Central memory CD8-positive, alpha-beta T cell (primary cell): ENCODE results near the gene GINM1.

ENCODE experiments used
- ATAC-seq: fragments of 150-1000 bp; cut with Tn5 transposase; replicated peaks from 2 replicates; pipeline ENCODE4 v1.10.0; 2022; ENCODE audit warnings: mild to moderate bottlenecking, moderate FRiP score, moderate number of reproducible peaks; ENCODE audit not compliant: poor library complexity, severe bottlenecking; ENCODE audit errors: extremely low read depth
- DNase-seq, 2 donors: peaks; one replicate each; pipeline ENCODE4 v3.0.0; 2021; ENCODE audit warnings: low spot score in 2 of 2
- H3K27ac Mint-ChIP-seq: one replicate; pipeline ENCODE4 v1.8.0; 2022; ENCODE audit warnings: low read depth, mild to moderate bottlenecking, moderate library complexity, mixed read lengths
- H3K27me3 Mint-ChIP-seq: one replicate; pipeline ENCODE4 v1.8.0; 2022; ENCODE audit warnings: mixed read lengths
- H3K36me3 Mint-ChIP-seq: one replicate; pipeline ENCODE4 v1.8.0; 2022; ENCODE audit warnings: mild to moderate bottlenecking, moderate library complexity, mixed read lengths; ENCODE audit not compliant: insufficient read depth
- H3K4me1 Mint-ChIP-seq: one replicate; pipeline ENCODE4 v1.8.0; 2022; ENCODE audit warnings: mixed read lengths
- H3K4me3 Mint-ChIP-seq: one replicate; pipeline ENCODE4 v1.8.0; 2022; ENCODE audit warnings: mild to moderate bottlenecking, moderate library complexity, mixed read lengths
- H3K9me3 Mint-ChIP-seq: one replicate; pipeline ENCODE4 v1.8.0; 2022; ENCODE audit warnings: mixed read lengths

The GINM1 gene

DNA sequence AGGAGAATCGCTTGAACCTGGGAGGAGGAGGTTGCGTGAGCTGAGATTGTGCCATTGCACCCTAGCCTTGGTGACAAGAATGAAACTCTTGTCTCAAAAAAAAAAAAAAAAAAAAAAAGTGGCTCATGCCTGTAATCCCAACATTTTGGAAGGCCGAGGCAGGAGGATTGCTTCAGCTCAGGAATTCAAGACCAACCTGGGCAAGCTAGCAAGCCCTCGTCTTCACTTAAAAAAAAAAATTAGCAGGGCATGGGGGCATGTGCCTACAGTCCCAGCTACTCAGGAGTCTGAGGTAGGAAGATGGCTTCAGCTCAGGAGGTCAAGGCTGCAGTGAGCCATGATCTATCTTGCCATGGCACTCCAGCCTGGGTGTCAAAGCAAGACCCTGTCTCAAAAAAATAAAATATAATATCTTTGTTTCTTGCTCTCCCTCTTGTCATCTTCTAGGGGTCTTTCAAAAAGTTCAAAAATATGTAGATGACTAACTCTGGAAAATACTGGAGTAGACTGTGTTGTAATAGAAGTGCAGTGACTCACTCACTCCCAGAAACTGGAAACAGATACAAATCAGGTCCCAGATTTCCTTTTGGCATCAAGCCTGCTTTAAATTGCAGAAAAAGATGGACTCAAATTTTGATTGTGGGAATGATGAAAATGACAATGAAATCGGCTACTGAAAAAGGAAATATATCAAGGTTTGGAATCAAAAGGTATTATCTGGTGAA lies 2.8 kb upstream of the GINM1 start:
- H3K4me3 Mint-ChIP-seq, result no peak overlapping the region
- peaks cover 9% of the 10 kb centered on the region for H3K4me1 Mint-ChIP-seq
- ATAC-seq, result no peak
- no peak overlapping the region for H3K27ac Mint-ChIP-seq
- no peaks in the 10 kb centered on the region for H3K9me3 Mint-ChIP-seq
- H3K36me3 Mint-ChIP-seq, result peaks cover 11% of the 10 kb centered on the region
- no peak for DNase-seq
- no peaks in the 10 kb centered on the region for H3K27me3 Mint-ChIP-seq

DNA sequence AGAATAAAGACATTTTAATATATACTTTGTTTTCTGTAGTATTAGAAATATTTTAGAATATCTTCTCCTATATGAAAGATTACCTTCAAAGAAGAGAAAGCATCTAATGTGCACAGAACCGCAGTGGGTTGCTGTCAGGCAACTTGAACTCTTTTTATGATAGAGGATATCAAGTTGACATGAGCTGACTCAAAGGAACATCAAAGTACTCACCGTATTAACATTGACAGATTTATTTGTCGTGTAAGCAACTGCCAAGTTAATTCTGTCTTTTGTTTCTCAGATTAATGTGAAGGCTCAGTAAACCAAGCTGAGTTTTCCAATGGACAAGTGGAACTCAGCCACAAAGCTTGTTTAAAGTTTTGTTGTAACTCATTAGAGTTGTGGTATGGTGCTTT lies 2.2 kb upstream of the GINM1 start:
- Mint-ChIP-seq H3K9me3 (no peaks in the 10 kb centered on the region), H3K27ac (no peak overlapping the region), H3K27me3 (no peaks in the 10 kb centered on the region), H3K4me1 (peaks cover 9% of the 10 kb centered on the region), H3K4me3 (no peak overlapping the region), H3K36me3 (peaks cover 11% of the 10 kb centered on the region)
- ATAC-seq (no peak), DNase-seq (no peak)

DNA sequence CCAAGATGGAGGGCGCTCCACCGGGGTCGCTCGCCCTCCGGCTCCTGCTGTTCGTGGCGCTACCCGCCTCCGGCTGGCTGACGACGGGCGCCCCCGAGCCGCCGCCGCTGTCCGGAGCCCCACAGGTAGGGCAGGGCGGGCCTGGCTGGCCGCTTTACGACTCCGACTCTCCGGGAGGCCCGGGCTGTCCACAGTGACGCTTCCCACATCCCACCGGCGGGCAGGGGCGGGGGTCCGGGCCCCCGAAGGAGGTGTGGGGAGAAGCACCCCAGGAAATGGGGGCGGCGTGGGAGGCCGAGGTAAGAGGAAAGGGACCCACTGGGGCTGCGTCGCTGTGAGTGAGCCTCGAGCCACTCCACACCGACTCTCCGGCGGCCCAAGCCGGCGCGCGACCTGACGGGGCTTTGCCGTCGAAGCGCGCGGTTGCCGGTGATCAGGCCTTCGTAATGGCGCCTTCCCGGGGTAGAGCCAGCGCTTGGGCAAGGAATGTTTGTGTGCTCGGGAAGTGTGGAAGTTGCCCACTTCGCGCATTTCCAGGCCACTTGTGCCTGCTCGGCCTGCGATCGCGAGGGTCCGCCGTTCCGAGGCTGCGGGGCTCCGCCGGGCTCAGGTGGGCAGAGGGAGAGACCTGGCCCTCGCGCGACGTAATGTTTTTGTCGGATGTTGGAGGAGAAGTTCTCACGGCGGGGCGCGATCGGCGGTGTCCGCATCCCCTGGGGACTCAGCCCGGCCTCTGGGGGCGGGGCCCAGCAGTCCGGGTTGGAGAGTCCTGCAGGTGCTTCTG lies 427 bp downstream of the GINM1 start:
- Mint-ChIP-seq H3K27me3 (no peaks in the 10 kb centered on the region), H3K4me3 (peak overlapping the region; percentile 94), H3K36me3 (peaks cover 12% of the 10 kb centered on the region), H3K4me1 (peaks cover 9% of the 10 kb centered on the region), H3K27ac (peak overlapping the region; percentile 87), H3K9me3 (no peaks in the 10 kb centered on the region)
- DNase-seq (peak in 1 of 2 donors; percentile 30), ATAC-seq (peak; percentile 8)

DNA sequence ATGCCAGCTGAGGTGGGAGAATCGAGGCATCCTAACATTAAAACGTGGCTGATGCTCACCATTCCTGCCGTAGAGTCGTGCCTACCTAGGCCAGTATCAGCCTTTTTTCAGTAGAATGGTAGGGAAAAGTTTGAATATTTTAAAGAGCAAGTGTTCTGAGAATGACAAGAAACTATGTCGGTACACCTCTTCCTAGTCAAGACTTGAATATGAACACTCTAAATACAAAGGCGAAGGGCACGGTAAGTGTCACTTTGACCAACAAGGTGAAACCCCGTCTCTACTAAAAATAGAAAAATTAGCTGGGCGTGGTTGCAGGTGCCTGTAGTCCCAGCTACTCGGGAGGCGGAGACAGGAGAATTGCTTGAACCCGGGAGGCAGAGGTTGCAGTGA lies 1.0 kb downstream of the GINM1 start:
- Mint-ChIP-seq H3K4me3 (peak overlapping the region; percentile 94), H3K27ac (peak overlapping the region; percentile 87), H3K36me3 (peaks cover 12% of the 10 kb centered on the region), H3K4me1 (peaks cover 11% of the 10 kb centered on the region), H3K27me3 (no peaks in the 10 kb centered on the region), H3K9me3 (no peaks in the 10 kb centered on the region)
- DNase-seq, result no peak
- ATAC-seq, result no peak

DNA sequence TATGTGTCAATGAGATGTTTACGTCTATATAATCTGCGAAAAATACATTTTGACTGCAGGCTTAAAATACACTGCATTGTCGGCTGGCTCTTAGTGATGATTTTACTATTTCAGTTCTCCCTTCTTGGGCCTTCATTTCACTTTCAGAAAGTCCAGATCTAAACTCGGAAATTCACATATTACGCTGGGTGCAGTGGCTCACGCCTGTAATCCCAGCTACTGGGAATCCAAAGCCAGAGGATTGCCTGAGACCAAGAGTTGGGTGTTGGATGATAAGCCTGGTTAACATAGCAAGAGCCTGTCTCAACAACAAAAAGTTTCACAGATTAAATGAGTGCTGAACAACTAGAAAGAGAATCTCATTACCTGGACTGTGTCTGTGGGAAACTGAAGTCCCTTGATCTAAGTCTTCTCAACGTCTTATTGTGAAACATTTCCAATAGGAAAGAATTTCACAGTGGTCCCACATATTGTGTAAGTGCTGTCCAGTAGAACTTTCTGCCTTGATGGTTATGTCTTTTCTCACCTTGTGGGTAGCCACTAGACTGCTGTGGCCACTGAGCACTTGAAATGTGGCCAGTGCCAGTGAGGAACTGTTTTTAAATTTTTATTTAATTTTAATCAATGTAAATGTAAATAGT lies 1.9 kb downstream of the GINM1 start:
- DNase-seq, result no peak
- no peak for ATAC-seq
- Mint-ChIP-seq H3K27me3 (no peaks in the 10 kb centered on the region), H3K9me3 (no peaks in the 10 kb centered on the region), H3K36me3 (peaks cover 16% of the 10 kb centered on the region), H3K27ac (no peak overlapping the region), H3K4me3 (no peak overlapping the region), H3K4me1 (peaks cover 16% of the 10 kb centered on the region)

DNA sequence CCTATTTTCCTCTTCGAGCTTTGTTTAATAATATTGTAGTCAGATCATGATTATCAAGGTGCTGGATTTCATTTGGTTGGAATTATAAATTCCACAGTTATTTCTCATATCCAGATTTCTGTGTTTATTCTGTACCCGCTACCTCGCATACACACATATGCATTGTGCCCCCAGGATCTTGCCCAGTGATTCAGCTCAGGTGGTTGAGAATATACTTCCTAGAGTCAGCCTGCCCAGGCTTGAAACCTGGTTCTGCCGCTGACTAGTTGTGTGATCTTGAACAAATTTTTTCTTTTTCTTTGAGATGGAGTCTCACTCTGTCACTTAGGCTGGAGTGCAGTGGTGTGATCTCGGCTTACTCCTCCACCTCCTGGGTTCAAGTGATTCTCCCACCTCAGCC lies 14.7 kb downstream of the GINM1 start:
- H3K27me3 Mint-ChIP-seq, result no peaks in the 10 kb centered on the region
- H3K9me3 Mint-ChIP-seq, result no peaks in the 10 kb centered on the region
- H3K4me3 Mint-ChIP-seq, result no peak overlapping the region
- ATAC-seq, result no peak
- H3K36me3 Mint-ChIP-seq, result peaks cover 49% of the 10 kb centered on the region
- H3K27ac Mint-ChIP-seq, result no peak overlapping the region
- peaks cover 11% of the 10 kb centered on the region for H3K4me1 Mint-ChIP-seq
- DNase-seq, result no peak

DNA sequence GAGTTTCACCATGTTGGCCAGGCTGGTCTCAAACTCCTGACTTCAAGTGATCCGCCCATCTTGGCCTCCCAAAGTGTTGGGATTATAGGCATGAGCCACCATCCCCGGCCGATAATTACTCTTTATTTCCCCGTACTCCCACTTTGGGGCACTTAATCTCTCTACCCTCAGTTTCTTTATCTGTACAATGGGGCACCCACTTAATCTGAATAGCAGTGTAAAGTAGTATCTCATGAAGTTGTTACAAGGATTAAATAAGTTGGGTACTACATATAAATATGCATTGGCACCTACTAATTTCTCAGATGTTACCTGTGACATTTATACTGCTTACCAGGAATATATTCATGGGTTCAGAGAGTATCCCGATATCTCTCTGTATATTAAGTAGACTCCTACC lies 15.2 kb downstream of the GINM1 start:
- no peak for DNase-seq
- peaks cover 47% of the 10 kb centered on the region for H3K36me3 Mint-ChIP-seq
- no peaks in the 10 kb centered on the region for H3K9me3 Mint-ChIP-seq
- no peaks in the 10 kb centered on the region for H3K27me3 Mint-ChIP-seq
- H3K4me1 Mint-ChIP-seq, result peaks cover 11% of the 10 kb centered on the region
- no peak overlapping the region for H3K27ac Mint-ChIP-seq
- no peak for ATAC-seq
- no peak overlapping the region for H3K4me3 Mint-ChIP-seq

DNA sequence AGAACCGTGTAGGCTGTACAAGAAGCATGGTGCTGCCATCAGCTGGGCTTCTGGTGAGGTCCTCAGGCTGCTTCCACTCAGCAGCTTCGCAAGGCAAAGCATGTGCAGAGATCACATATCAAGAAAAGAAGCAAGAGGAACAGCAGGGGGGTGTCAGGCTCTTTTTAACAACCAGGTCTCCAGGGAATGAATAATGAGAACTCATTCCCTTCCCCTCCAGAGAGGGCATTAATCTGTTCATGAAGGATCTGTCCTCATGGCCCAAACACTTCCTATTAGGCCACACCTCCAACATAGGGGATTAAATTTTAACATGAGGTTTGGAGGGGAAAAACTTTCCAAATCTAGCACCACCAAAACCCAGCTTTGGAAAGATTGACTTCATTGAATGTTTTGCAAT lies 20.0 kb downstream of the GINM1 start:
- no peak for ATAC-seq
- H3K27ac Mint-ChIP-seq, result no peak overlapping the region
- no peaks in the 10 kb centered on the region for H3K9me3 Mint-ChIP-seq
- no peak for DNase-seq
- no peak overlapping the region for H3K4me3 Mint-ChIP-seq
- H3K4me1 Mint-ChIP-seq, result no peaks in the 10 kb centered on the region
- H3K27me3 Mint-ChIP-seq, result no peaks in the 10 kb centered on the region
- peaks cover 41% of the 10 kb centered on the region for H3K36me3 Mint-ChIP-seq

DNA sequence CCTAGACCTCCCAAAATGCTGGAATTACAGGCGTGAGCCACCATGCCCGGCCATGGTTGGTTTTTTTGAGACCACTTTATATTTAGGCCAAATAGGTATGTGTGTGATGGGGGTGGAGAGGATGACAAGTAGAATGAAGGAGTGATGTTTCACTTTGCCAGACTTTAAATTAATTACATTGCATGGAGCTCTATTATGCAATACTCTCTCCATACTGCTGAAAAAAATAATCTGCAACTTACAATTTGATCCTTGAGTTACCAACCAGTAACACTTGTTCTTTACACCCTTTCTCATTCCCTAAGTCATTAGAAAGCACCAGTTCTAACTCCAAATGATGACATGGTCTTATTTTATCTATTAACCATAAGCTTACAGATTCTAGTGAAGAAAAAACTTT lies 26.8 kb downstream of the GINM1 start:
- no peaks in the 10 kb centered on the region for H3K4me1 Mint-ChIP-seq
- no peak overlapping the region for H3K4me3 Mint-ChIP-seq
- H3K27ac Mint-ChIP-seq, result no peak overlapping the region
- H3K27me3 Mint-ChIP-seq, result no peaks in the 10 kb centered on the region
- DNase-seq, result no peak
- ATAC-seq, result no peak
- H3K36me3 Mint-ChIP-seq, result peaks cover 43% of the 10 kb centered on the region
- H3K9me3 Mint-ChIP-seq, result no peaks in the 10 kb centered on the region

DNA sequence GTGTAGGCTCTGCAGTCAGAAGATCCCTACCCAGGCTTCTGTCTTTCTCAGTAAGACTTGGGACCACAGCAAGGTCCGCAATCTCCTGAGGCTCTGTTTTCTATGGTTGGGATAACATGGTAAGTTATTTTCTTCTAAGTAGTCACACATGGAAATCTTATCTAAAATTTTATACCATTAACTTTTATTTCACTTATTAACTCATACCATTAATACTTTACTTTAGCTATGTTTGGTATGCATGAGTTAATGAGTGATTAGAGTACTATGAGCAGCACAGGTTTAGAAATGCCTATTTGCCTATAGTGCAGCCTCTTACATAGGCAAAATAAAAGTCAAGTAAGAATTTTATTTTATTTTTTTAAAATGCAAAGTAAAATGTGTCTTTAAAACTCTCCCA lies 27.2 kb downstream of the GINM1 start:
- ATAC-seq (no peak), DNase-seq (no peak)
- Mint-ChIP-seq H3K27me3 (no peaks in the 10 kb centered on the region), H3K27ac (no peak overlapping the region), H3K4me3 (no peak overlapping the region), H3K9me3 (no peaks in the 10 kb centered on the region), H3K36me3 (peaks cover 45% of the 10 kb centered on the region), H3K4me1 (no peaks in the 10 kb centered on the region)

DNA sequence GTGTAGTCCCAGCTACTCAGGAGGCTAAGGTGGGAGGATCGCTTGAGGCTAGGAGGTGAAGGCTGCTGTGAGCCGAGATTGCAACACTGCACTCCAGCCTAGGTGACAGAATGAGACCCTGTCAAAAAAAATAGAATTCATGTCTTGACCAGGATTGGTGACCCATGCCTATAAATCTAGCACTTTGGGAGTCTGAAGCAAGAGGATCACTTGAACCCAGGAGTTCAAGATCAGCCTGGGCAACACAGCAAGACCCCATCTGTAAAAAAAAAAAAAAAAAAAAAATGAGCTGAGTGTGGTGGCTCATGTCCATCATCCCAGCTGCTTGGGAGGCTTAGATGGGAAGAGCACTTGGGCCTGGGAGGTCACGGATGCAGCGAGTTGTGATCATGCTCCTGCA lies 34.3 kb downstream of the GINM1 start:
- Mint-ChIP-seq H3K27ac (no peak overlapping the region), H3K4me1 (no peaks in the 10 kb centered on the region), H3K36me3 (peaks cover 37% of the 10 kb centered on the region), H3K4me3 (no peak overlapping the region), H3K27me3 (no peaks in the 10 kb centered on the region), H3K9me3 (no peaks in the 10 kb centered on the region)
- DNase-seq, result no peak
- ATAC-seq, result no peak

DNA sequence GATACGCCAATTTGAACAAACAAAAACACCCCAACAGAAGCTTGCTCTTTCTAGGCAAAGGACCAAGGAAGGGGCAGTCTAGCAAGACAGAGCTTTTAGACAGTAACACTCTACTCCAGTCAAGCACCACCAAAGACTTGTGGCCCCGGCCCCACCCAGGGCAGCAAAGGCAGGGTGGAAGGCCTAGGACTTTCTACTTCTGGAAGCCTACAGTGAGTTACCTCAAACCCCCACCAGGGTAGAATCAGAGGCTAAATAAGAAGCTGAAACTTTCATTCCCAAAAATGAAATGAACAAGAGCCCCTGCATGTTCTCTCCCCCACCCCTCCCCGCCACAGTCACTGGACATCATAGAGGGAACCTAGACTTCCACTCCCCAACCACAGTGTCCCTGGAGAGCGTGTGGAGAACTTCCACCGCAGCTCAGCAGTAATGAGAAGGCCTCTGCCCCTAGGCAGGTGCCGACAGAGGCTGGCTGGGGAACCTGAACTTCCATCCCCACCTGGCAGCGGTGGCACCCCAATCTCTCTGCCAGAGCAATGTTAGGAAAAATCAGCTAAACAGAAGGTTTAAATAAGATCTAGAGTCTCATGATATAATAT lies 42.3 kb downstream of the GINM1 start:
- ATAC-seq (no peak), DNase-seq (no peak)
- Mint-ChIP-seq H3K4me3 (no peak overlapping the region), H3K4me1 (peaks cover 13% of the 10 kb centered on the region), H3K9me3 (no peaks in the 10 kb centered on the region), H3K36me3 (peaks cover 19% of the 10 kb centered on the region), H3K27me3 (no peaks in the 10 kb centered on the region), H3K27ac (peak overlapping the region; percentile 85)
